HUES6 (cell line): ENCODE results near the gene OTP.
A peak's percentile ranks its signal among the peaks of the same experiment; 100 is the strongest.

ENCODE experiments used
- H3K27ac ChIP-seq: 2 replicates; pipeline ENCODE4 v1.7.0; 2013; ENCODE audit warnings: low read depth, mild to moderate bottlenecking, low read length, inconsistent platforms
- H3K27me3 ChIP-seq: 2 replicates; pipeline ENCODE4 v1.6.1; 2013; ENCODE audit warnings: low read length; ENCODE audit not compliant: control insufficient read depth, insufficient read depth
- H3K36me3 ChIP-seq: 2 replicates; pipeline ENCODE4 v1.6.1; 2013; ENCODE audit warnings: low read length; ENCODE audit not compliant: control insufficient read depth, insufficient read depth
- H3K4me1 ChIP-seq: 2 replicates; pipeline ENCODE4 v1.6.1; 2013; ENCODE audit warnings: low read length; ENCODE audit not compliant: control insufficient read depth, insufficient read depth
- H3K4me3 ChIP-seq: 2 replicates; pipeline ENCODE4 v1.5.1; 2013; ENCODE audit warnings: low read depth, low read length
- H3K9ac ChIP-seq: one replicate; pipeline ENCODE4 v1.6.1; 2013; ENCODE audit warnings: mild to moderate bottlenecking, low read length
- H3K9me3 ChIP-seq: 2 replicates; pipeline ENCODE4 v1.6.1; 2013; ENCODE audit warnings: low read depth, low read length; ENCODE audit not compliant: control insufficient read depth, insufficient read depth

The OTP gene

GRCh38 chr5:77637998-77638762 lies at the start of gene OTP:
Gene OTP, minus strand, starts transcription at chr5:77638713. Its CDS starts 164 bp downstream, at chr5:77638549.
- H3K4me1 ChIP-seq, result peaks cover 39% of the 10 kb centered on the region
- H3K27me3 ChIP-seq, result peaks cover 100% of the 10 kb centered on the region
- H3K36me3 ChIP-seq, result no peaks in the 10 kb centered on the region
- peak within 1 kb of the TSS; percentile 55 for H3K4me3 ChIP-seq
- H3K9ac ChIP-seq, result no peak within 1 kb of the TSS
- no peak within 1 kb of the TSS for H3K27ac ChIP-seq
- H3K9me3 ChIP-seq, result no peaks in the 10 kb centered on the region

GRCh38 chr5:77683171-77683732 lies 44.7 kb upstream of the OTP start:
- Histone ChIP-seq H3K27ac (no peak overlapping the region), H3K9me3 (no peaks in the 10 kb centered on the region), H3K4me1 (no peaks in the 10 kb centered on the region), H3K36me3 (peaks cover 1% of the 10 kb centered on the region; the same call in 1 of the 2 replicates), H3K9ac (no peak overlapping the region), H3K27me3 (no peaks in the 10 kb centered on the region), H3K4me3 (no peak overlapping the region)

GRCh38 chr5:77670526-77670925 lies 32.0 kb upstream of the OTP start:
- Histone ChIP-seq H3K36me3 (no peaks in the 10 kb centered on the region), H3K4me1 (no peaks in the 10 kb centered on the region), H3K4me3 (no peak overlapping the region), H3K9me3 (no peaks in the 10 kb centered on the region), H3K9ac (no peak overlapping the region), H3K27me3 (peaks cover 5% of the 10 kb centered on the region; the same call in 1 of the 2 replicates), H3K27ac (no peak overlapping the region)

- peaks cover 5% of the 10 kb centered on the region; the same call in 1 of the 2 replicates for H3K27me3 ChIP-seq
- no peaks in the 10 kb centered on the region for H3K9me3 ChIP-seq
- H3K36me3 ChIP-seq, result no peaks in the 10 kb centered on the region
- no peak overlapping the region for H3K27ac ChIP-seq
- no peak overlapping the region for H3K9ac ChIP-seq
- no peaks in the 10 kb centered on the region for H3K4me1 ChIP-seq
- no peak overlapping the region for H3K4me3 ChIP-seq
Measured at GRCh38 chr5:77669677-77670076, 31.2 kb upstream of the OTP start.

- Histone ChIP-seq H3K36me3 (no peaks in the 10 kb centered on the region), H3K9ac (no peak overlapping the region), H3K4me1 (no peaks in the 10 kb centered on the region), H3K27me3 (no peaks in the 10 kb centered on the region; the same call in 1 of the 2 replicates), H3K4me3 (no peak overlapping the region), H3K9me3 (no peaks in the 10 kb centered on the region), H3K27ac (no peak overlapping the region)
Measured at GRCh38 chr5:77663090-77663863, 24.8 kb upstream of the OTP start.

- H3K4me1 ChIP-seq, result no peaks in the 10 kb centered on the region
- H3K9me3 ChIP-seq, result no peaks in the 10 kb centered on the region
- no peak overlapping the region for H3K4me3 ChIP-seq
- H3K9ac ChIP-seq, result no peak overlapping the region
- H3K36me3 ChIP-seq, result no peaks in the 10 kb centered on the region
- no peaks in the 10 kb centered on the region; the same call in 1 of the 2 replicates for H3K27me3 ChIP-seq
- no peak overlapping the region for H3K27ac ChIP-seq
Measured at GRCh38 chr5:77662635-77663034, 24.1 kb upstream of the OTP start.

- no peaks in the 10 kb centered on the region for H3K36me3 ChIP-seq
- no peak overlapping the region for H3K9ac ChIP-seq
- no peak overlapping the region for H3K4me3 ChIP-seq
Measured at GRCh38 chr5:77658662-77659061, 20.1 kb upstream of the OTP start.

GRCh38 chr5:77651343-77651742 lies 12.8 kb upstream of the OTP start:
- no peak overlapping the region for H3K27ac ChIP-seq
- no peak overlapping the region for H3K4me3 ChIP-seq
- H3K9me3 ChIP-seq, result no peaks in the 10 kb centered on the region
- no peaks in the 10 kb centered on the region for H3K4me1 ChIP-seq
- H3K36me3 ChIP-seq, result no peaks in the 10 kb centered on the region
- H3K9ac ChIP-seq, result no peak overlapping the region
- H3K27me3 ChIP-seq, result peaks cover 83% of the 10 kb centered on the region

More at GRCh38 chr5:77658662-77659061, 20.1 kb upstream of the OTP start:
- no peaks in the 10 kb centered on the region for H3K9me3 ChIP-seq
- H3K27ac ChIP-seq, result no peak overlapping the region
- peaks cover 10% of the 10 kb centered on the region; the same call in 1 of the 2 replicates for H3K27me3 ChIP-seq
- no peaks in the 10 kb centered on the region for H3K4me1 ChIP-seq

- no peaks in the 10 kb centered on the region for H3K36me3 ChIP-seq
- H3K4me3 ChIP-seq, result no peak overlapping the region
- no peak overlapping the region for H3K9ac ChIP-seq
- no peak overlapping the region for H3K27ac ChIP-seq
- no peaks in the 10 kb centered on the region for H3K9me3 ChIP-seq
- H3K27me3 ChIP-seq, result peaks cover 90% of the 10 kb centered on the region
- H3K4me1 ChIP-seq, result no peaks in the 10 kb centered on the region
Measured at GRCh38 chr5:77650686-77651085, 12.2 kb upstream of the OTP start.

GRCh38 chr5:77649776-77650175 lies 11.3 kb upstream of the OTP start:
- no peak overlapping the region for H3K4me3 ChIP-seq
- H3K36me3 ChIP-seq, result no peaks in the 10 kb centered on the region
- H3K27ac ChIP-seq, result no peak overlapping the region
- no peak overlapping the region for H3K9ac ChIP-seq
- H3K9me3 ChIP-seq, result no peaks in the 10 kb centered on the region
- peaks cover 95% of the 10 kb centered on the region for H3K27me3 ChIP-seq
- peaks cover under 1% of the 10 kb centered on the region; the same call in 1 of the 2 replicates for H3K4me1 ChIP-seq
